ENCODE results near the gene CCNC.

Gene CCNC

GRCh38 chr6:99614430-99615186 lies 46.1 kb upstream of the CCNC start (continued):
- no peak for TF ChIP-seq PRDM2 (tag by site-specific recombination; IDR thresholded peaks at IDR 0.05; ENCODE audit: borderline replicate concordance)
- 0 out of 2 replicates have a peak, but pooled peaks have one; percentile 23 for TF ChIP-seq ZNF501 (tag by site-specific recombination; IDR thresholded peaks at IDR 0.05)
- no peak for TF ChIP-seq ZNF488 (tag by site-specific recombination; IDR thresholded peaks at IDR 0.05)
- no peak for TF ChIP-seq ZNF785 (tag by site-specific recombination; IDR thresholded peaks at IDR 0.05)
- TF ChIP-seq ZIC2 (tag by site-specific recombination; IDR thresholded peaks at IDR 0.05) = peak; percentile 81
- TF ChIP-seq ZNF626 (tag by site-specific recombination; IDR thresholded peaks at IDR 0.05) = no peak
- TF ChIP-seq ZNF645 (tag by site-specific recombination; IDR thresholded peaks at IDR 0.05) = no peak
- no peak for TF ChIP-seq REPIN1 (tag by site-specific recombination; IDR thresholded peaks at IDR 0.05; ENCODE audit: low read depth)
- no peak for TF ChIP-seq EGR2 (tag by site-specific recombination; IDR thresholded peaks at IDR 0.05; ENCODE audit: low read depth)
- TF ChIP-seq ZNF391 (tag by site-specific recombination; IDR thresholded peaks at IDR 0.05; ENCODE audit: borderline replicate concordance, low read depth) = no peak
- TF ChIP-seq ZNF747 (tag by site-specific recombination; IDR thresholded peaks at IDR 0.05) = no peak
- no peak for TF ChIP-seq ZNF324 (tag by site-specific recombination; IDR thresholded peaks at IDR 0.05)

- ChIA-PET POLR2A (interaction anchor here (1.5 to 2.4 kb wide), 4 partner anchors 10 to 46 kb away, joined by 3 to 30 read pairs (median 8); partner anchors contain the start of gene CCNC), CTCF (interaction anchor here (0.5 to 1.2 kb wide), 9 partner anchors 8 to 159 kb away, joined by 3 to 7 read pairs (median 4); no protein-coding TSS in a partner anchor)
- Histone ChIP-seq H3K4me1 (ENCODE audit: control insufficient read depth, insufficient read depth, low read length) (0 out of 2 replicates have a peak, but pooled peaks cover 10% of the 10 kb centered on the region), H3K36me3 (ENCODE audit: control insufficient read depth in 2 of 2, insufficient read depth in 1 of 2, low read length in 2 of 2) (no peaks in the 10 kb centered on the region), H3K9me3 (ENCODE audit: control insufficient read depth, insufficient read depth, low read depth, low read length) (no peaks in the 10 kb centered on the region), H3K27ac (ENCODE audit: extremely low read depth, low read depth, low read length) (peak overlapping the region; percentile 59), H3K4me3 (ENCODE audit: low read depth, low read length) (peak overlapping the region; percentile 52)
- no peak for TF ChIP-seq ZNF202 (tag by site-specific recombination; IDR thresholded peaks at IDR 0.05; ENCODE audit: borderline replicate concordance)
- TF ChIP-seq OSR2 (tag by site-specific recombination; IDR thresholded peaks at IDR 0.05) = no peak
- TF ChIP-seq ZNF561 (tag by site-specific recombination; IDR thresholded peaks at IDR 0.05; ENCODE audit: borderline replicate concordance) = peak; percentile 41; the same call in 1 of the 2 replicates
- TF ChIP-seq ELK4 (IDR thresholded peaks at IDR 0.05; ENCODE audit: borderline replicate concordance, low read depth, low read length) = no peak
- TF ChIP-seq ZNF221 (tag by site-specific recombination; IDR thresholded peaks at IDR 0.05; ENCODE audit: borderline replicate concordance) = no peak
- no peak for TF ChIP-seq ZNF571 (tag by site-specific recombination; IDR thresholded peaks at IDR 0.05)
- no peak for TF ChIP-seq ZNF747 (tag by site-specific recombination; IDR thresholded peaks at IDR 0.05)
- TF ChIP-seq ATF2 (tag by site-specific recombination; IDR thresholded peaks at IDR 0.05; ENCODE audit: low read depth) = no peak
- no peak for TF ChIP-seq SALL2 (tag by site-specific recombination; IDR thresholded peaks at IDR 0.05; ENCODE audit: borderline replicate concordance)
- TF ChIP-seq ZNF391 (tag by site-specific recombination; IDR thresholded peaks at IDR 0.05; ENCODE audit: borderline replicate concordance, low read depth) = peak; percentile 58; the same call in 1 of the 2 replicates
- TF ChIP-seq MYNN (tag by site-specific recombination; IDR thresholded peaks at IDR 0.05; ENCODE audit: borderline replicate concordance) = no peak; the same call in 1 of the 2 replicates
- no peak for TF ChIP-seq ZNF48 (tag by site-specific recombination; IDR thresholded peaks at IDR 0.05)
- TF ChIP-seq KLF10 (tag by site-specific recombination; IDR thresholded peaks at IDR 0.05) = no peak; the same call in 1 of the 2 replicates
- no peak for TF ChIP-seq ZNF223 (tag by site-specific recombination; IDR thresholded peaks at IDR 0.05)
Measured at GRCh38 chr6:99613705-99614429, 45.4 kb upstream of the CCNC start.

Measured in HEK293 (cell line).